Measurements from ENCODE around the gene ANKRD11. TPM values are rescaled to one million over a fixed set of nuclear protein-coding genes. Genes with fewer than 3 reads are reported as not detected.

The ANKRD11 gene
- polyA plus RNA-seq, 1 donor (not counting 4 experiments of a cell fraction or from before 2014, with no cell fraction given): 30.1 TPM

DNA sequence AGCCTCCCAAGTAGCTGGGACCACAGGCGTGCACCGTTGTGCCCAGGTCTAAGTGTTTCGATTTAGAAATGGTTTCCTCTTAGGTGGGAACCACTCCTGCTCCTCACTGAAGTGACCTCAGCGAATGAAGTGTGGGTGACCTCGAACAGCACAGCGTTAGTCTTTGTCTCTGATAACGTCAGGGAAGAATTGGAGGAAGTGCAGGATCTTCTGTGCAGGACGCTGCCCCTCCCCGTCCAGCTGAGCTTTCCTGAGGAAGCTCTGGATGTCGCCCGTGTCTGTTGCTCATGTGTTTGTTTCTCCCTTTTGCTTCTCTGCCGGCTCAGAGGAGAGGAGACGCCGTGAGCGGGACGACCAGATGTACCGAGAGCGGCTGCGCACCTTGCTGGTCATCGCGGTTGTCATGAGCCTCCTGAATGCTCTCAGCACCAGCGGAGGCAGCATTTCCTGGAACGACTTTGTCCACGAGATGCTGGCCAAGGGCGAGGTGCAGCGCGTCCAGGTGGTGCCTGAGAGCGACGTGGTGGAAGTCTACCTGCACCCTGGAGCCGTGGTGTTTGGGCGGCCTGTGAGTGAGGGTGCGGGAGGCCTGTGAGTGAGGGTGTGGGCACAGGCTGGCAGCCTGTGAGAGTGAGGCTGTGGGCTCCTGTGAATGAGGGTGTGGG lies 33.5 kb upstream of the ANKRD11 start:
- no peak overlapping the region for H3K4me2 ChIP-seq (ENCODE audit: control insufficient read depth, extremely low read depth, insufficient read depth, low read depth, low read length)
- H3K36me3 ChIP-seq (ENCODE audit: control insufficient read depth in 2 of 2, extremely low read depth in 1 of 2, insufficient read depth in 2 of 2, low read length in 2 of 2): peaks cover 42 to 45% of the 10 kb centered on the region in 2 experiments
- H3K9me3 ChIP-seq (ENCODE audit: control insufficient read depth, low read depth, low read length): no peaks in the 10 kb centered on the region
- peaks cover 50% of the 10 kb centered on the region for H3K79me2 ChIP-seq (ENCODE audit: control insufficient read depth, insufficient read depth, low read length)
- no peaks in the 10 kb centered on the region for H3K27me3 ChIP-seq (ENCODE audit: control insufficient read depth, extremely low read depth, insufficient read depth, low read length)
- FAIRE-seq (no peak), DNase-seq (ENCODE audit: low read depth, low spot score) (no peak)
- H4K20me1 ChIP-seq (ENCODE audit: control insufficient read depth, extremely low read depth, insufficient read depth, low read length): peaks cover 8% of the 10 kb centered on the region
- no peak overlapping the region for H3K4me3 ChIP-seq (ENCODE audit: control insufficient read depth in 2 of 3, extremely low read depth in 1 of 3, insufficient read depth in 2 of 3, low read depth in 1 of 3, low read length in 3 of 3)
- dilution Hi-C loops (cut with MboI; ENCODE audit: extremely low pct_ligation_motif_present, low sequenced_read_pairs): no loop called here
- no peaks in the 10 kb centered on the region for H3K9me1 ChIP-seq (ENCODE audit: control insufficient read depth, extremely low read depth, insufficient read depth, low read length)
- H3K4me1 ChIP-seq (ENCODE audit: control insufficient read depth, extremely low read depth, insufficient read depth, low read length): no peaks in the 10 kb centered on the region
- H2AFZ ChIP-seq (ENCODE audit: control insufficient read depth, low read length): no peak overlapping the region
- H3K9ac ChIP-seq (ENCODE audit: control insufficient read depth, extremely low read depth, insufficient read depth, low read length): no peak overlapping the region
- no peak overlapping the region for H3K27ac ChIP-seq (ENCODE audit: control insufficient read depth, insufficient read depth, low read length)
- TF ChIP-seq EZH2 (IDR thresholded peaks at IDR 0.05; ENCODE audit: low read length): no peak
- TF ChIP-seq CTCF (optimal IDR thresholded peaks at IDR 0.05 in 1 of 3, IDR thresholded peaks at IDR 0.05 in 1 of 3, conservative IDR thresholded peaks at IDR 0.05 in 1 of 3; ENCODE audit: extremely low read depth in 1 of 3, insufficient read depth in 2 of 3, low read length in 3 of 3): no peak

- H3K9ac ChIP-seq (ENCODE audit: control insufficient read depth, extremely low read depth, insufficient read depth, low read length): no peak overlapping the region
- H3K9me3 ChIP-seq (ENCODE audit: control insufficient read depth, low read depth, low read length): no peaks in the 10 kb centered on the region
- no peak for DNase-seq (ENCODE audit: low read depth, low spot score)
- H2AFZ ChIP-seq (ENCODE audit: control insufficient read depth, low read length): no peak overlapping the region
- H3K79me2 ChIP-seq (ENCODE audit: control insufficient read depth, insufficient read depth, low read length): peaks cover 65% of the 10 kb centered on the region
- H3K27me3 ChIP-seq (ENCODE audit: control insufficient read depth, extremely low read depth, insufficient read depth, low read length): no peaks in the 10 kb centered on the region
- FAIRE-seq: no peak
- no peaks in the 10 kb centered on the region for H3K4me1 ChIP-seq (ENCODE audit: control insufficient read depth, extremely low read depth, insufficient read depth, low read length)
- dilution Hi-C loops (cut with MboI; ENCODE audit: extremely low pct_ligation_motif_present, low sequenced_read_pairs): no loop called here
- H3K27ac ChIP-seq (ENCODE audit: control insufficient read depth, insufficient read depth, low read length): no peak overlapping the region
- no peak for TF ChIP-seq EZH2 (IDR thresholded peaks at IDR 0.05; ENCODE audit: low read length)
- no peak for TF ChIP-seq CTCF (optimal IDR thresholded peaks at IDR 0.05 in 1 of 3, IDR thresholded peaks at IDR 0.05 in 1 of 3, conservative IDR thresholded peaks at IDR 0.05 in 1 of 3; ENCODE audit: extremely low read depth in 1 of 3, insufficient read depth in 2 of 3, low read length in 3 of 3)
- H3K36me3 ChIP-seq (ENCODE audit: control insufficient read depth in 2 of 2, extremely low read depth in 1 of 2, insufficient read depth in 2 of 2, low read length in 2 of 2): peaks cover 47 to 52% of the 10 kb centered on the region in 2 experiments
- no peak overlapping the region for H3K4me3 ChIP-seq (ENCODE audit: control insufficient read depth in 2 of 3, extremely low read depth in 1 of 3, insufficient read depth in 2 of 3, low read depth in 1 of 3, low read length in 3 of 3)
- H4K20me1 ChIP-seq (ENCODE audit: control insufficient read depth, extremely low read depth, insufficient read depth, low read length): peaks cover 8% of the 10 kb centered on the region
- H3K9me1 ChIP-seq (ENCODE audit: control insufficient read depth, extremely low read depth, insufficient read depth, low read length): no peaks in the 10 kb centered on the region
- H3K4me2 ChIP-seq (ENCODE audit: control insufficient read depth, extremely low read depth, insufficient read depth, low read depth, low read length): no peak overlapping the region
Observed at GRCh38 chr16:89522287-89522686, 31.9 kb upstream of the ANKRD11 start.
